22Rv1 (cell line): ENCODE results near the gene AZIN2.

Experiments
- CTCF ChIP-seq: fragments of 450-650 bp; IDR thresholded peaks from 2 replicates; pipeline ENCODE4 v1.5.1; 2017; ENCODE audit warnings: mild to moderate bottlenecking
- ZFX ChIP-seq: fragments of 450-650 bp; IDR thresholded peaks from 2 replicates; pipeline ENCODE4 v1.6.1; 2017; ENCODE audit warnings: antibody characterized with exemption, borderline replicate concordance

GRCh38 chr1:33128781-33129180 is 47.8 kb downstream of the AZIN2 start:
- TF ChIP-seq ZFX (no peak), CTCF (no peak)
